ENCODE measurements around the gene CCL7.

The CCL7 gene

GRCh38 chr17:34246881-34247280, 23.1 kb upstream of the CCL7 start:
- DNase-seq (ENCODE audit: low read depth) = no peak

GRCh38 chr17:34248511-34249024, 21.5 kb upstream of the CCL7 start:
- no peak for DNase-seq (ENCODE audit: low read depth)

- no peak for DNase-seq (ENCODE audit: low read depth)
These were observed 21.0 kb upstream of the CCL7 start for GRCh38 chr17:34249061-34249460.

- DNase-seq (ENCODE audit: low read depth) = no peak
These were observed 20.5 kb upstream of the CCL7 start for GRCh38 chr17:34249478-34249877.

GRCh38 chr17:34251186-34251585, 18.8 kb upstream of the CCL7 start:
- no peak for DNase-seq (ENCODE audit: low read depth)

- DNase-seq (ENCODE audit: low read depth) = no peak
These were observed 18.0 kb upstream of the CCL7 start for GRCh38 chr17:34252095-34252443.

GRCh38 chr17:34252444-34253138, 17.4 kb upstream of the CCL7 start:
- DNase-seq (ENCODE audit: low read depth) = no peak

GRCh38 chr17:34253139-34253525, 16.9 kb upstream of the CCL7 start:
- DNase-seq (ENCODE audit: low read depth) = no peak

GRCh38 chr17:34254146-34254545, 15.9 kb upstream of the CCL7 start:
- no peak for DNase-seq (ENCODE audit: low read depth)

- no peak for DNase-seq (ENCODE audit: low read depth)
These were observed 15.2 kb upstream of the CCL7 start, which contains the start of gene CCL2 for GRCh38 chr17:34254651-34255380. TSS of gene CCL2 (plus strand) at chr17:34255285. CDS start at chr17:34255350, 65 bp downstream.

GRCh38 chr17:34255381-34255732, 14.7 kb upstream of the CCL7 start:
- no peak for DNase-seq (ENCODE audit: low read depth)

GRCh38 chr17:34255841-34256240, 14.2 kb upstream of the CCL7 start:
- no peak for DNase-seq (ENCODE audit: low read depth)

- DNase-seq (ENCODE audit: low read depth) = no peak
These were observed 12.6 kb upstream of the CCL7 start for GRCh38 chr17:34257299-34257985.

GRCh38 chr17:34257986-34258326, 12.1 kb upstream of the CCL7 start:
- DNase-seq (ENCODE audit: low read depth) = no peak

GRCh38 chr17:34259146-34259545, 10.9 kb upstream of the CCL7 start:
- DNase-seq (ENCODE audit: low read depth) = no peak

- DNase-seq (ENCODE audit: low read depth) = no peak
These were observed 9.2 kb upstream of the CCL7 start for GRCh38 chr17:34260861-34261260.

- DNase-seq (ENCODE audit: low read depth) = no peak
These were observed 8.3 kb upstream of the CCL7 start for GRCh38 chr17:34261568-34262337.

- DNase-seq (ENCODE audit: low read depth) = no peak
These were observed 4.3 kb upstream of the CCL7 start for GRCh38 chr17:34265711-34266110.

- no peak for DNase-seq (ENCODE audit: low read depth)
These were observed 5.9 kb downstream of the CCL7 start for GRCh38 chr17:34275881-34276280.

GRCh38 chr17:34276826-34277225, 6.8 kb downstream of the CCL7 start:
- DNase-seq (ENCODE audit: low read depth) = no peak

- DNase-seq (ENCODE audit: low read depth) = no peak
These were observed 13.6 kb downstream of the CCL7 start for GRCh38 chr17:34283571-34283970.

GRCh38 chr17:34285286-34285792, 15.3 kb downstream of the CCL7 start, which contains the start of gene CCL11:
TSS of gene CCL11 (plus strand) at chr17:34285742. CDS start at chr17:34285809, 67 bp downstream.
- no peak for DNase-seq (ENCODE audit: low read depth)

All from activated T-cell treated with anti-CD3 and anti-CD28 coated beads for 1 hour (primary cell).